Mesendoderm (in vitro differentiated cells): ENCODE data around the gene PCED1A.

Source experiments
- DNase-seq: peaks from one replicate; pipeline ENCODE4 v3.0.0; 2013
- H2AK5ac ChIP-seq: 2 replicates; pipeline ENCODE4 v1.6.1; 2013; ENCODE audit warnings: low read length, inconsistent platforms
- H2BK120ac ChIP-seq: 2 replicates; pipeline ENCODE4 v1.6.1; 2013; ENCODE audit warnings: low read depth, mild to moderate bottlenecking, low read length, moderate library complexity, mixed read lengths
- H2BK15ac ChIP-seq: replicated peaks from 2 replicates; pipeline ENCODE4 v1.6.1; 2013; ENCODE audit warnings: low read depth, mild to moderate bottlenecking, moderate library complexity
- H2BK5ac ChIP-seq: 2 replicates; pipeline ENCODE4 v1.6.1; 2013; ENCODE audit warnings: low read length, inconsistent platforms
- H3K18ac ChIP-seq: 2 replicates; pipeline ENCODE4 v1.6.1; 2013; ENCODE audit warnings: mild to moderate bottlenecking, low read length, mixed read lengths
- H3K23ac ChIP-seq: one replicate; pipeline ENCODE4 v1.6.1; 2013; ENCODE audit warnings: low read length
- H3K27ac ChIP-seq: 2 replicates; pipeline ENCODE4 v1.5.1; 2013; ENCODE audit warnings: low read depth, mild to moderate bottlenecking, inconsistent platforms, low read length, moderate library complexity
- H3K27me3 ChIP-seq: 2 replicates; pipeline ENCODE4 v1.6.1; 2013; ENCODE audit warnings: low read length, control low read depth, mild to moderate bottlenecking, inconsistent platforms; ENCODE audit not compliant: insufficient read depth, poor library complexity
- H3K36me3 ChIP-seq: 2 replicates; pipeline ENCODE4 v1.6.1; 2013; ENCODE audit warnings: low read length, inconsistent platforms; ENCODE audit not compliant: control insufficient read depth, insufficient read depth
- H3K4ac ChIP-seq: one replicate; pipeline ENCODE4 v1.6.1; 2013; ENCODE audit warnings: low read depth, mild to moderate bottlenecking, low read length, moderate library complexity
- H3K4me1 ChIP-seq: 2 replicates; pipeline ENCODE4 v1.6.1; 2013; ENCODE audit warnings: low read depth, low read length, inconsistent platforms; ENCODE audit not compliant: control insufficient read depth
- H3K4me2 ChIP-seq: 2 replicates; pipeline ENCODE4 v1.6.1; 2013; ENCODE audit warnings: low read length
- H3K4me3 ChIP-seq: 2 replicates; pipeline ENCODE4 v1.5.1; 2013; ENCODE audit warnings: mild to moderate bottlenecking, low read length
- H3K56ac ChIP-seq: one replicate; pipeline ENCODE4 v1.6.1; 2013; ENCODE audit warnings: low read length
- H3K79me1 ChIP-seq: 2 replicates; pipeline ENCODE4 v1.6.1; 2013; ENCODE audit warnings: low read length, inconsistent platforms
- H3K79me2 ChIP-seq: 2 replicates; pipeline ENCODE4 v1.6.1; 2013; ENCODE audit warnings: mild to moderate bottlenecking, low read length; ENCODE audit not compliant: control insufficient read depth, insufficient read depth
- H3K9ac ChIP-seq: 2 replicates; pipeline ENCODE4 v1.6.1; 2013; ENCODE audit warnings: low read length, inconsistent platforms
- H4K5ac ChIP-seq: one replicate; pipeline ENCODE4 v1.6.1; 2013; ENCODE audit warnings: low read length
- H4K8ac ChIP-seq: one replicate; pipeline ENCODE4 v1.6.1; 2013; ENCODE audit warnings: low read depth, mild to moderate bottlenecking, control low read depth, low read length, moderate library complexity
- WGBS: extraction: QIAGEN DNeasy Blood & Tissue Kit; methylation state at CpG from one replicate; pipeline ENCODE4 v1.1.7; 2013; ENCODE audit warnings: low lambda C conversion rate, missing lambda C conversion rate; ENCODE audit not compliant: insufficient coverage; ENCODE audit errors: extremely low coverage; 5-methylcytosine and 5-hydroxymethylcytosine counted together

PCED1A gene

DNA sequence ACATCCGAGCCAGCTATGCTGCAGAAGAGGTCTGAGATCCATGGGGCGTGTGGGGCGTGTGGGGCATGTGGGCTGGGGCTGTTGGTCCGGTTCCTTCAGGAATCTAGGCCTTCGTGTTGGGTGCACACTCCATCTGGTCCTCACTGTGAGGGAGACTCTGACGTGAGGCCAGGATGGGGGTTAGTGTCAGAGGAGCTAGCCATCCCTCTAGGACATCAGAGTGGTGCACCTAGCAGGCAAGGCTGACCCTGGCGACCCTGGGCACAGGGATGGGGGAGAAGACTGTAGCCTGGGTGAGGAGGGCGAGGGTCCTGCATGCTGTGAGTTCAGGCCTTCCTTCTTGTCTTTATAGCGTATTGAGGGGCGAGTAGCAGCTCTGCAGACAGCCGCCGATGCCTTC is 24.2 kb upstream of the PCED1A start:
- H3K27me3 ChIP-seq = no peaks in the 10 kb centered on the region
- H3K56ac ChIP-seq = no peak overlapping the region
- no peak overlapping the region for H3K4me3 ChIP-seq
- no peak overlapping the region for H3K4ac ChIP-seq
- no peak for DNase-seq
- H2BK15ac ChIP-seq = no peak overlapping the region
- no CpG with 5 or more reads among the region's 12 CpGs for WGBS
- no peak overlapping the region for H2BK5ac ChIP-seq
- no peak overlapping the region for H3K27ac ChIP-seq
- no peak overlapping the region for H2BK120ac ChIP-seq
- no peak overlapping the region for H3K18ac ChIP-seq
- no peak overlapping the region for H4K8ac ChIP-seq
- H3K79me2 ChIP-seq = no peaks in the 10 kb centered on the region
- no peaks in the 10 kb centered on the region for H3K4me1 ChIP-seq
- H3K79me1 ChIP-seq = no peaks in the 10 kb centered on the region
- no peak overlapping the region for H3K9ac ChIP-seq
- H3K23ac ChIP-seq = no peak overlapping the region
- no peak overlapping the region for H2AK5ac ChIP-seq
- no peaks in the 10 kb centered on the region for H3K36me3 ChIP-seq
- H3K4me2 ChIP-seq = no peak overlapping the region
- H4K5ac ChIP-seq = no peak overlapping the region

DNA sequence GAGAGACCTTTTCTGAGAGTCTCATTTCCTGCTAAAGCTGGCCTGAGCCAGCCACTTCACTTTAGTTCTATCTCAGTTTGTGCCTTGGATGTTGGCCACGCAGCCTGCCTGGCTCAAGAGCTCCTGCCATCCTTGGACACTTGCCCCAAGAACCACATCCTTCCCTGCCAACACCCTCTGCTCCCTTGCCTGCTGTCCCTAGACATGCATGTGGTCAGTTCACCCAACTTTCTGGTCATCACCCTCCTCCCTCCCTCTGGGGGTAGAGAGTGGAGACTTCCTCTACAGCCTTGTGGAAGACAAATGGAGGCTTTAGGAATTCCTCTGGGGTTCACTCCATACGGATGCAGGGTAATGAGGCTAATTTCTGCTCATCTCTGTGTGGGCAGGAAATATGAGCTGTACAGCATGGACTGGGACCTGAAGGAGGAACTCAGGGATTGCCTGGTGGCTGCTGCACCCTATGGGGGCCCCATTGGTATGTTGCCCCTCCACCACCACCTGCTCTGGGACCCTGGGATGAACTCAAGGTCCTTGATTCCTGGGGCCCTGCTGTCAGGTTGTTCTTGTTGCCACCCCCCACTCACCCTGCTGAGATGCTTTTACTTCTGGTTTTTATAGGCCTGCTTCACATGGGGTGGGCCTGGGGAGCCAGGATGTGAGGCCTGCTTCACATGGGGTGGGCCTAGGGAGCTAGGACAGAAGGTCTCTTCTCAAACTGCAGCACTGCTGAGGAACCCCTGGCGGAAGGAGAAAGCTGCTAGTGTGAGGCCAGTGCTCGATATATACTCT is 19.1 kb upstream of the PCED1A start:
- Histone ChIP-seq H3K79me2 (no peaks in the 10 kb centered on the region), H3K4me3 (no peak overlapping the region), H3K27ac (no peak overlapping the region), H4K5ac (no peak overlapping the region), H3K27me3 (no peaks in the 10 kb centered on the region), H3K36me3 (no peaks in the 10 kb centered on the region), H3K23ac (no peak overlapping the region), H2AK5ac (no peak overlapping the region), H2BK120ac (no peak overlapping the region), H3K4ac (no peak overlapping the region), H3K9ac (no peak overlapping the region), H3K18ac (no peak overlapping the region), H2BK15ac (no peak overlapping the region), H3K56ac (no peak overlapping the region), H3K4me2 (no peak overlapping the region), H3K4me1 (no peaks in the 10 kb centered on the region), H3K79me1 (no peaks in the 10 kb centered on the region), H2BK5ac (no peak overlapping the region), H4K8ac (no peak overlapping the region)
- no peak for DNase-seq
- no CpG with 5 or more reads among the region's 4 CpGs for WGBS

DNA sequence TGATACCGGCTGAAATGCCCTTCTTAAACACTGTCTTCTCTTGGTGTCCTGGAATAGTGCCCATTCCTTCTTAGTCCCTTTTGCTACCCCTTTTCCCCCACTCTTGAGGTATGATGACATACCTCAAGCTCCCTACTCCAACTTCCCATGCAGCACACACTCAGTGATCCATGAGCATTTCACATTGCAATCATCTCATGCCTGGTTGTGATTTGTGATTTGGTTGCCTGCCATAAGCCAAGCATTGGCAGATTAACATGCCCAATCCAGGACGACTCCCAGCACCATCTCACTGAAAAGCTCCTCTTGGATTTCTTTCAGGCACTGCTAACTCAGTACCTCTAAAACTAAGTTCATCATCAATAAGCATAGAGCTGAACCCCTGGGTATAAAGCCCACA is 18.1 kb upstream of the PCED1A start:
- no peak overlapping the region for H2BK5ac ChIP-seq
- DNase-seq = no peak
- H3K79me2 ChIP-seq = no peaks in the 10 kb centered on the region
- H2BK15ac ChIP-seq = no peak overlapping the region
- no peak overlapping the region for H3K18ac ChIP-seq
- H3K4me2 ChIP-seq = no peak overlapping the region
- no peak overlapping the region for H3K4ac ChIP-seq
- no peaks in the 10 kb centered on the region for H3K36me3 ChIP-seq
- WGBS = no CpG with 5 or more reads among the region's 2 CpGs
- no peak overlapping the region for H3K56ac ChIP-seq
- no peaks in the 10 kb centered on the region for H3K4me1 ChIP-seq
- no peaks in the 10 kb centered on the region for H3K27me3 ChIP-seq
- no peak overlapping the region for H2BK120ac ChIP-seq
- H2AK5ac ChIP-seq = no peak overlapping the region
- no peak overlapping the region for H3K4me3 ChIP-seq
- no peak overlapping the region for H3K27ac ChIP-seq
- no peak overlapping the region for H4K8ac ChIP-seq
- H3K9ac ChIP-seq = no peak overlapping the region
- H3K79me1 ChIP-seq = no peaks in the 10 kb centered on the region
- no peak overlapping the region for H3K23ac ChIP-seq
- H4K5ac ChIP-seq = no peak overlapping the region

DNA sequence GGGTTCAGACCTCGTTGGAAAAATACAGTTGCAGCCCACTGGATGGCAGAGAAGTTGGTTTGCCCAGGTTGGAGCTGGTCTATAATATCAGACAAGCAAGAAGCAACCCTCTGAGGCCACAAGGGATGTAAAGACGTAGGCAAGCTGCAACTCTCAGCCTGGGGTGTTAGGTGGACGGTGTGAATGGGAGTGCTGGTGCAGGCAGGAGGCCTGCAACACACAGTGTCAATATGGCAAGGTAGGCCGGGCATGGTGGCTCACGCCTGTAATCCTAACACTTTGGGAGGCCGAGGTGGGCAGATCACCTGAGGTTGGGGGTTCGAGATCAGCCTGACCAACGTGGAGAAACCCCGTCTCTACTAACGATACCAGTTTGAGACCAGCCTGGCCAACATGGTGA is 10.6 kb upstream of the PCED1A start:
- H3K4me2 ChIP-seq = no peak overlapping the region
- no peak for DNase-seq
- no peak overlapping the region for H3K18ac ChIP-seq
- no peaks in the 10 kb centered on the region for H3K4me1 ChIP-seq
- no peaks in the 10 kb centered on the region for H3K79me2 ChIP-seq
- H3K9ac ChIP-seq = no peak overlapping the region
- no CpG with 5 or more reads among the region's 10 CpGs for WGBS
- H3K79me1 ChIP-seq = no peaks in the 10 kb centered on the region
- H2AK5ac ChIP-seq = no peak overlapping the region
- no peak overlapping the region for H2BK120ac ChIP-seq
- no peak overlapping the region for H2BK5ac ChIP-seq
- no peaks in the 10 kb centered on the region for H3K27me3 ChIP-seq
- no peak overlapping the region for H3K4me3 ChIP-seq
- H4K8ac ChIP-seq = no peak overlapping the region
- H3K36me3 ChIP-seq = no peaks in the 10 kb centered on the region
- H3K23ac ChIP-seq = no peak overlapping the region
- no peak overlapping the region for H2BK15ac ChIP-seq
- no peak overlapping the region for H4K5ac ChIP-seq
- no peak overlapping the region for H3K27ac ChIP-seq
- no peak overlapping the region for H3K4ac ChIP-seq
- H3K56ac ChIP-seq = no peak overlapping the region

DNA sequence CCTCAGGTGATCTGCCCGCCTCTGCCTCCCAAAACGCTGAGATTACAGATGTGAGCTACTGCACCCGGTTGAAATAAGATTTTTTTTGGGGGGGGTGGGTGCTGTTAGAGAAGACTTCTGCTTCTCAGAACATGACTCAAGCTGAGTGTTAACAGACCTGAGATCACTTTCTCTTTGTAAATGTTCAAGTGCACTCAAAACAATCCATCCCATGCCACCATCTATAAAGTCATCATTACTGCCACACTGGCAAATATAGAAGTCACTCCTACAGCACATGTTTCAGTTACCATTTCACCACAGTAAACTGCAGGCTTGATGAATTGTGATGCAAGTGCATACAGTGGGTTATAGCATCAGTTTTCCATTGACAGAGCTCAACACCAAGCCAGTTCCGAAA is 9.1 kb upstream of the PCED1A start:
- no CpG with 5 or more reads among the region's 4 CpGs for WGBS

DNA sequence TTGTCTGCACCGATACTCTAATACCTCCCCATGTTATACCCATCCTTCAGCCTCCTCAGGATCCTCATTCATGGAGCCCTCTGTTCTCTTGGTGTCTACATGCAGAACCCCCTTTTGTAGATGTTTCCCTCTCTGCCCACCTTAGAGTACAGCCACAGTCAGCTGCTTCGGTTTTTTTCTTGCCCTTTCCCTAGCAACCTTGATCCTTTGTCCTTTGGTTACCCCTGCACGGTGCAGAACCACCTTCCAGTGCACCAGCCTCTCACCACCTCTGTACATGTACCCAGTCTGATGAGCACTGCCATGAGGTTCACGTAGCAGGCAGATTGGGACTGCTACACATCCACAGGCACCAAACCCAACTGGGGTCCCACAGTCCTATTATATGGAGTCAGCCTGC is 7.3 kb upstream of the PCED1A start:
- Histone ChIP-seq H2AK5ac (no peak overlapping the region), H2BK5ac (no peak overlapping the region), H4K8ac (no peak overlapping the region), H4K5ac (no peak overlapping the region), H2BK15ac (no peak overlapping the region), H3K4me2 (no peak overlapping the region), H3K27me3 (no peaks in the 10 kb centered on the region), H3K79me1 (no peaks in the 10 kb centered on the region), H3K23ac (no peak overlapping the region), H3K4me3 (no peak overlapping the region), H3K79me2 (no peaks in the 10 kb centered on the region), H3K18ac (no peak overlapping the region), H3K27ac (no peak overlapping the region), H3K9ac (no peak overlapping the region), H3K4ac (no peak overlapping the region), H3K4me1 (no peaks in the 10 kb centered on the region), H3K36me3 (no peaks in the 10 kb centered on the region), H3K56ac (no peak overlapping the region), H2BK120ac (no peak overlapping the region)
- no peak for DNase-seq
- WGBS = no CpG with 5 or more reads among the region's 4 CpGs

More for the DNA sequence above, 9.1 kb upstream of the PCED1A start:
- H3K79me1 ChIP-seq = no peaks in the 10 kb centered on the region
- no peak overlapping the region for H3K23ac ChIP-seq
- no peak overlapping the region for H3K18ac ChIP-seq
- no peak for DNase-seq
- no peaks in the 10 kb centered on the region for H3K79me2 ChIP-seq
- H4K5ac ChIP-seq = no peak overlapping the region
- H3K4ac ChIP-seq = no peak overlapping the region
- H3K4me2 ChIP-seq = no peak overlapping the region
- no peak overlapping the region for H2BK15ac ChIP-seq
- no peak overlapping the region for H3K4me3 ChIP-seq
- H3K4me1 ChIP-seq = no peaks in the 10 kb centered on the region
- H3K36me3 ChIP-seq = no peaks in the 10 kb centered on the region
- H3K9ac ChIP-seq = no peak overlapping the region
- H3K27me3 ChIP-seq = no peaks in the 10 kb centered on the region
- H2BK120ac ChIP-seq = no peak overlapping the region
- no peak overlapping the region for H3K27ac ChIP-seq
- H2AK5ac ChIP-seq = no peak overlapping the region
- H3K56ac ChIP-seq = no peak overlapping the region
- no peak overlapping the region for H2BK5ac ChIP-seq
- no peak overlapping the region for H4K8ac ChIP-seq
